Posterior cingulate gyrus (tissue), 11 donors: ENCODE data around the gene CPVL.

Source experiments
- DNase-seq, 10 donors: peaks; one replicate each; pipeline versions ENCODE4 v3.0.0 to v3.0.0-alpha.2; 2020 to 2021; ENCODE audit warnings: mixed read lengths in 3 of 10
- intact Hi-C: fragments of 100-400 bp; cut with DNase I; formaldehyde crosslinking; loops from one replicate; pipeline ENCODE4 v1.15.1; 2023

Gene CPVL

DNA sequence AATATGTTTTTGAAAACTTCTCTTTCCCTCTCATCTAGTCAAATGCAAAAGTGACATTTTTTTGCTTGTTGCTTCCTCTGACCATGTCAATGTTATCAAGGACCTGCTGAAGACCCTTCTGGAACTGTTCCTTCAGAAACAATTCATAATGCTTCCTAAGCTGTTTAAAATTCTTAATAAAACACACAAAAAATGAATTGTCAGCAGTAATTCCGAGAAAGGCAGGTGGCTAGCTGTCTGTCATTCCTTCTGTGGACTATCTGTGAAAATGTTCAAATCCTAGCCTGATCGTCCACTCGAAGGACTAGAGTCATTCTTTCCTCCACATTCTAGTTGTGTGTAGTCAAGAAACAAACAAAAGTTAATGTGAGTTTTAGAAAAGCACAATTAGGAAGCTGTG is 131.6 kb downstream of the CPVL start:
- no peak for DNase-seq
- intact Hi-C loops = no loop called here

DNA sequence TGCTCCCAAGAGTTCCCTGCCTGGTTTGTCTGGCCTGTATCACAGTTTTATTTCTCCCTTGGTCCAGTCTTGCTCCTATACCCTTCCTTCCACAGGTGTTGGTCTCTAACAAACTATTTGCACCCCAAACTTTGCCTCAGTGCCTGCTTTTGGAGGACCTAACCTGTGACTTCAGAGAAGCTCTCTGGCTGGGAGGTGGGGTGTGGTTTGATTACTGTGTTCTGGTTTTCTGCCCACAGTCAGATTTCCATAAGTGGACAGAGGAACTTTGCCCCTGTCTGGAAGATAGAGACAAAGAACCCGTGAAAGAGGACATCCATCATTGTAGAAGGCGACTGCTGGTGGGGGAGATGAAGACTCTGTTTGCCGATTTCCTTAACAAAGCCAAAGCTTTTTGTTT is 132.4 kb downstream of the CPVL start:
- no peak for DNase-seq
- intact Hi-C loops = no loop called here

- intact Hi-C loops = no loop called here
These were observed 133.1 kb downstream of the CPVL start for GRCh38 chr7:29013082-29013695.

GRCh38 chr7:29009947-29010346 is 136.4 kb downstream of the CPVL start:
- intact Hi-C loops = no loop called here
- DNase-seq = no peak

More at GRCh38 chr7:29013082-29013695, 133.1 kb downstream of the CPVL start:
- DNase-seq = no peak

DNA sequence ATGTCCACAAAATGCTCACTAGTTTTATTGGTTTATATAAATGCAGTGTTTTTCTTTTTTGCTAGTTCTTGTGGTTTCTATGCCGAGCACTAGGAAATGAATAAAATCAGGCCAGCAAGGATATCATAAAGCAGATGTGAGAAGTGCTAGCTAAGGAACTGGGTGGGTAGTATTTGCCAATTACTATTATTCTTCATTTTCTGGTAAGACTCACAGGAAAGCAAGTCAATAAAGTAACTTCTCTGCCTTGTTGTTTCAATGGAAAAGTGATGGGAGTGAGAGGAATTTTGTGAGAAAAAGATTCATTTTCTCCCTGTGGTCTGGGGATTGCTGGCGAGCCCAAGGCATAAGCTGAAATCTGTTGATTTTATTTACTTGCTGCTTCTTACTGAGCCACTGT is 137.7 kb downstream of the CPVL start:
- no peak for DNase-seq
- intact Hi-C loops = no loop called here

GRCh38 chr7:29007127-29007526 is 139.2 kb downstream of the CPVL start:
- intact Hi-C loops = no loop called here

DNA sequence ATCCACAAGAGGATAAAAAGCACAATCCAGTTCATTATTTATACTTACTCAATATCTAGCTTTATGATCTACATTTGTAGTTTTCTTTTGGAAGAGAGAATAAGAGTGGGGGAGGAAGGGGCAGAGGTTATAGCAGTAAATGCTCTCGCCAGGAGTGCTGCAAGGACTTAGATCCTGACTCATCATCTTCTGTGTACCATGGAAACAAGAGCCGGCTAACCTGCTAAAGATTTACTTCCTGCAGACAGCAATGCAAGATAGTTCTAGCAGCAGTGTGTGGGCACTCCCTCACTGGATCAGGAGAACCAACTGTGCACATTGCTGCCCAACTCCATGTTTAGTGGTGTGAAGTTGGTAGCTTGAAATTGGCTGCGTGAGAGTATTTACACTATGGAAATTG is 140.5 kb downstream of the CPVL start:
- intact Hi-C loops = no loop called here
- DNase-seq = no peak

More at GRCh38 chr7:29007127-29007526, 139.2 kb downstream of the CPVL start:
- no peak for DNase-seq

- no peak for DNase-seq
- intact Hi-C loops = no loop called here
These were observed 140.9 kb downstream of the CPVL start for GRCh38 chr7:29005406-29005805.

- DNase-seq = no peak
- intact Hi-C loops = no loop called here
These were observed 142.6 kb downstream of the CPVL start for GRCh38 chr7:29003703-29004102.

- no peak for DNase-seq
- intact Hi-C loops = no loop called here
These were observed 145.6 kb downstream of the CPVL start for GRCh38 chr7:29000717-29001076.

DNA sequence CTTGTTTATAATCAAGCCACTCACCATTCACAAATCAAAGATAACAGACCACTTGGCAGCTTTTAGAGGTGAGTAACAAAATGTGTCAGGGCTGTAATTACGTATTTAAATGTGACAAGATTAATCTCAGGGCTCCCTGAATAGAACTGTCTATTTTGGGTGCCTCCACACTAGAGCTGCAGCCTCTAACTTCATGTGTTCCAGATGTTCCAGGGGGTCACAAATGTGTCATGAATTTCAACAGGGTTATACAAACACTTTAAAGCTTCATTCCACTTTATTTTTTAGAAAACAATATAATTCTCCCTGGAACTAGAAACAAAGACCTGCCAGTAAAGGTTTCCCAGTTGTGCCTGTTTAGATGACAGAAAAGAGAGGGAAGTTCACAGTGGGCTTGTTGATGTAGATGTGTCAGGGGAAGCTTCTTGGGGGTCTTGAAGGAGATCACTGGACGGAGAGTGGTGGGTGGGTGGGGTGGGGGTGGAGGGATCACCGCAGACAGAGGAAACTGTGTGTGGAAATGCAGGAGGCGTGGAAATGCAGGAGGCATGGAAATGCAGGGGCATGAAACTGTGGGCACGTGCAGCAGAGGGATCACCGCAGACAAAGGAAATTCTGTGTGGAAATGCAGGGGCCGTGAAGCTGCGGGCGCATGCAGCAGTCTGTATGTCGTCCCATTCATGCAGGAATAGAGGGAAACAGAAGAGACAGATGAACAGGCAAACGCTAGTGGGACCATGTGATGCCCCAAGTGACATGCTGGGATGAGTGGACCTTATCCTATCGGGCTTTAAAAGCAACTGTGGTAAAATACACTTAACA is 146.2 kb downstream of the CPVL start:
- DNase-seq = no peak
- intact Hi-C loops = no loop called here

- DNase-seq = no peak
- intact Hi-C loops = no loop called here
These were observed 146.9 kb downstream of the CPVL start for GRCh38 chr7:28999427-28999826.

DNA sequence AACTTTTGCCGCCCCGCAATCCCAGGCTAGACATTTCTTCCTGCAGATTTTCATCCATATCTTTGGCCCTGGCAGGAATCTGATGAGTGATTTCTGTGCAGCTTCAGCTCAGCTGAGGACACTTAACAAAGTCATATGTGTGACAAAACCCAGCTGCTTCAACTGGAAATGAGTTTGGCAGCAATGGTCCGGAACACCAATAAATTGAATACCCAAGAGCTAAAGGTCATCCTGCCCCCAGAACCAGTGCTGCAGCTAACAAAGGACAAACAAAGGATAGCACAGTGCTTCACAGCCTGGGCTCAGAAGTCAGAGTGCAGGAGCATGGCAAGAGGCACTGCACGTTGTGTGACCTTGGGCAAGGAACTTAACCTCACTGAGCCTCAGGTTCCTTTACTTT is 148.2 kb downstream of the CPVL start:
- intact Hi-C loops = no loop called here
- DNase-seq = no peak

GRCh38 chr7:28996836-28997235 is 149.5 kb downstream of the CPVL start:
- no peak for DNase-seq
- intact Hi-C loops = no loop called here

GRCh38 chr7:28993371-28993770 is 153.0 kb downstream of the CPVL start:
- no peak for DNase-seq
- intact Hi-C loops = no loop called here

GRCh38 chr7:28992798-28993197 is 153.5 kb downstream of the CPVL start:
- intact Hi-C loops = no loop called here
- no peak for DNase-seq

- no peak for DNase-seq
- intact Hi-C loops = no loop called here
These were observed 156.0 kb downstream of the CPVL start for GRCh38 chr7:28990200-28990960.

- intact Hi-C loops = no loop called here
These were observed 156.9 kb downstream of the CPVL start for GRCh38 chr7:28989211-28989980.

GRCh38 chr7:28988810-28989209 is 157.5 kb downstream of the CPVL start:
- no peak for DNase-seq
- intact Hi-C loops = no loop called here

More at GRCh38 chr7:28989211-28989980, 156.9 kb downstream of the CPVL start:
- DNase-seq = no peak

DNA sequence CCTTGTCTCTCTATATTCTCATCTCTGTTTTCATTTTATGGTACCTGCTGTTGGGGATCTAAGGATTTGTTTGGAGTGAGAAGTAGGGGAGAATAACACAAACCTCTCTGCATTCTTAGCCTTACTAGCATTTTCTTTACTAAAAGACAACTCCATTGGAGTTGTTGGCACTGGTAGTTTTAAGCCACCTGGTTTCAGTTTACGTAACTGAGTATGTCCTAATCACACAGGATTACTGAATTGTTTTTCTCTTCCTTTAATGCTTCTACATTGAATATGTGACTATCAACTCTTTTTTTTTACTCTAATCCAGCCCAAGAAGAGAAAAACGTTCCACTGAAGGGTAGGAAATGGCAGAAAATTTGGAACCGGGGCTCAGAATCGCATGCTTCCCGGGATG is 158.2 kb downstream of the CPVL start:
- no peak for DNase-seq
- intact Hi-C loops = no loop called here

DNA sequence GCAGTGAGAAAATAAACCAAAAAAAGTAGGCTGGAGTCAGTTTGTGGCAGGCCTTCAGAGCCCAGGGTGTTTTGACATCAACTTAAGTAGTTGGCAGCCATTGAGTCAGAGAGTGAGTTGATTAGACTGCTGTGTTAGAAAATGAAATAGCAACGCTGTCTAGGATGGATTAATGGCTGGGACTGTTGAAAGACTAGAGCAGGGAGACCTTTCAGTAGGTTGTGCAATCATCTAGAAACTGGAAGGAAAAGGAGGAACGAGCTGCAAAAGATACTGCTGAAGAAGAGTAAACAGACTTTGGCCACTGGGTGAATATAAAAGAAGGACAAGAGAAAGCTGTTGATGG is 159.6 kb downstream of the CPVL start:
- intact Hi-C loops = no loop called here
- DNase-seq = no peak
